Left renal cortex interstitium (tissue), 4 donors: Measurements from ENCODE around the gene TMEM95. TPM values are rescaled to one million over a fixed set of nuclear protein-coding genes. Genes with fewer than 3 reads are reported as not detected.
"Not testable (repeated sequence)": the region's sequence is repeated elsewhere in the genome, so short reads cannot be mapped to it uniquely, and the experiment has no call there.

Experiments used
- DNase-seq, 4 donors: peaks; one replicate each; pipeline ENCODE4 v3.0.0-alpha.2; 2013; ENCODE audit warnings: low read depth in 4 of 4, low spot score in 2 of 4, missing footprints in 1 of 4
- polyA plus RNA-seq, 4 donors: library from polyadenylated mRNA; unstranded; fragments of 120-200 nt; gene quantifications; one replicate each; pipeline ENCODE4 v1.2.1, GENCODE V29; 2013; ENCODE audit not compliant: insufficient read length in 4 of 4

TMEM95 gene
- polyA plus RNA-seq, 4 donors = not detected

GRCh38 chr17:7341842-7342241 is 13.1 kb upstream of the TMEM95 start:
- no peak for DNase-seq

DNA sequence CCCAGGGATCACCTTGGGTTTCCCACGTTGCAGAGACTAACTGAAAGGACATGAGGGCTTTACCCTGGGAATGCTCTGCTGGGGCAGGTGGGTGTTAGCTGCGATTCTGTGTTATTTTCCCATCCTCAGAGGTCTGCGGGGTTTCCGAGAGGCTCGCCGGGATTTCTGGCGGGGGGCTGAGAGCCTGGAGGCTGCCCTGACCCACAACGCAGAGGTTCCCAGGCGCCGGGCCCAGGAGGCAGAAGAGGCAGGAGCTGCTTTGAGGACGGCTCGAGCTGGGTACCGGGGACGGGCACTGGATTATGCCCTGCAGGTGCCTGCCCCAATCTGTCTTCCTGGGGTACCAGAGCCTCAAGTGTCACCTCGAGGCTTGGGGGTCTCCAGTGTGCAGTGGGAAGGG is 11.7 kb upstream of the TMEM95 start:
- no peak for DNase-seq

DNA sequence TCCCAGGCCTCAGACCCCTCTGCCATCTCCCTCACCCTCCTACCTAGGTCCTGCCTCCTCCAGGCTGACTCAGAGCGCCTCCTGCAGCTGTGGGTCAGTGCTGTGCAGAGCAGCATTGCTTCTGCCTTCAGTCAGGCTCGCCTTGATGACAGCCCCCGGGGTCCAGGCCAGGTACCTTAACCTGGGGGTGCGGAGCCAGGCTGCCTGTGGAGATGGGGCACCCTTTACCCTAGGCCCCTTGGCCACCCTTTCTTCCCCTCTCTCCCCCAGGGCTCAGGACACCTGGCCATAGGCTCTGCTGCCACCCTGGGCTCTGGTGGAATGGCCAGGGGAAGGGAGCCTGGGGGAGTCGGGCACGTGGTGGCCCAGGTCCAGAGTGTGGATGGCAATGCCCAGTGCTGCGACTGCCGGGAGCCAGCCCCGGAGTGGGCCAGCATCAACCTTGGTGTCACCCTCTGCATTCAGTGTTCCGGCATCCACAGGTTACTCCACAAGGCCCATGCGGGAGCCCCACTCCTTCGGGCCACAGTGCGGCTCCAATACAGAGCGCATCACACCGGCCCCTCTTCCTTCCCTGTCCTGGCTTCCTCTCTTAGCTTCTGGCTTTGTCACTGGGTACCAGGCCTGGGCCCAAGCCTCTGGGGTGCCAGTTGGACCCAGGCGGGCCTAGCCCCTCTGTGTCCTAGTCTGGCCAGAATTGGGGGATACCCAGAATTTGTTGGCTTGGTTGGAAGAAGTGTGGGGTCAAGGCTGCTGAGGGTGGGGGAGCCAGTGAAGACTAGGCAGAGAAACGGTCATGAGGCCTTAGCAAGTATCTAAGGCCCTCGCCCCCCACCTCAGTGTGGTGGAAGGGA is 8.0 kb upstream of the TMEM95 start:
- no peak for DNase-seq

DNA sequence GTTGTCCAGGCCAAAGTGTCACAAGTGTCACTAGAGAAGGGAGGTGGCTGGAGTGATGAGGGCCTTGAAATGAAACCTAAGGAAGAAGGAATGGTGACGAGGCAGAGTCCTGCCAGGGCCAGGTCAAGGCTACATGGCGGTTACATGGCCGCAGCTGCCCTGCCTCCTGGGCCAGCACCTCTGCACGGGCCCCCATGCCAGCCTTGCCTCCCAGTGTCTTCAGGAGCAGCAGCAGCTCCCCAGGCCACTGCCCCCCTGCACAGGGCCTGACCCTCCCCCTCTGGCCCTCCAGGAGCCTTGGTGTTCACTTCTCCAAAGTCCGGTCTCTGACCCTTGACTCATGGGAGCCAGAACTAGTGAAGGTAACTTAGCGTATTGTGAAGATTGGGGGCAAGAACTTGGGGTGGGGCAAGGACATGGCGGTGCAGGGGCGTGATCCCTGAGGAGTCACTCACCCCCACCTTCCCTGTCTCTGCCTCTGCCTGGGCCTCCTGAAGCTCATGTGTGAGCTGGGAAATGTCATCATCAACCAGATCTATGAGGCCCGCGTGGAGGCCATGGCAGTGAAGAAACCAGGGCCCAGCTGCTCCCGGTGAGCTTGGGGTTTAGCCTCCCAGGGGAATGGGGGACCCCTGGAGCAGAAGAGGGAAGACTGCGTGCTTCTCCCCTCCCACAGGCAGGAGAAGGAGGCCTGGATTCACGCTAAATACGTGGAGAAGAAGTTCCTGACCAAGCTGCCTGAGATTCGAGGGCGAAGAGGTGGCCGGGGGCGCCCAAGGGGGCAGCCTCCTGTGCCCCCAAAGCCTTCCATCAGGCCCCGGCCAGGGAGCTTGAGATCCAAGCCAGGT is 7.1 kb upstream of the TMEM95 start:
- DNase-seq = no peak

- DNase-seq = no peak
Measured at GRCh38 chr17:7348478-7349242, 6.3 kb upstream of the TMEM95 start.

DNA sequence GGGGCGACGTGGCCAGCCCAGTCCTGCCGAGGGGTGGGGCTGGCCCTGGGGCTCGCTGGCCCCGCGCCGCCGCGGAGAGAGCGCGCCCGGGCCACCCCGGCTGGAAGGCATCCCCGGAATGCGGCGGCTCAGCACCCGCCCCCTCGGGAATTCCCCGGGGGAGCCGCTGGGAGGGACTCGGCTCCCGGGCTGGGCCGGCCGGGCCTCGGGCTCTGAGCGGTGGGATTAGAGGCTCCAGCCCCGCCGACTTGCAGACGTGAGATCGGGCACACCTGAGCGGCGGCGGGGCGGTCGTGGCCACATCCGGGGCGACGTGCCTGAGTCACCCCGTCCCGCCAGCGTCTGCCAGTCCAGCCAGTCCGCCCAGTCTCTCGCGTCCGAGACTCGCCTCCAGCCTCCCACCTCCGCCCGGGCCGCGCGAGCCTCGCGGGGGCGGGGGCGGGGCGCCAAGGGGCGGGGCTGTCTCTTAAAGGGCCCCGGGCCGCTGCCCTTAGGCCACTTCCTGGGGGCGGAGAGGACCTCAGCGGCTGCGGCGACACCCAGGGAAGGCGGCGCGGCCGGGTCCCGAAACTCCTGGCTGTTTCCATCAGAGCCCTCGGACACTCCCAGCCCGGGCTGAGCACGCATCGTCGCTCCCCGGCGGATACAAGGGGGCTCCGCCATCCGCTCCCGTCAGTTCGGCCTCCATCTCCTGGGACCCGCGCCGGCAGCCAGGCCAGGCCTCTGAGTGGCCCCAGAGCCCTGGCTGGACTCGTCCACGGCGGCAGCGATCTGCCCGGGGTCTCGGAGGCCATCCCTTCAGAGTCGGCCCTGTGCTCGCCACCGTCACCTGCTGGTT is 3.1 kb upstream of the TMEM95 start, which contains the start of gene KCTD11:
KCTD11 (plus strand) TSS at position 498 of the 838 bp plus-strand sequence.
- peak; percentile 55 to 77 (median 67) for DNase-seq

DNA sequence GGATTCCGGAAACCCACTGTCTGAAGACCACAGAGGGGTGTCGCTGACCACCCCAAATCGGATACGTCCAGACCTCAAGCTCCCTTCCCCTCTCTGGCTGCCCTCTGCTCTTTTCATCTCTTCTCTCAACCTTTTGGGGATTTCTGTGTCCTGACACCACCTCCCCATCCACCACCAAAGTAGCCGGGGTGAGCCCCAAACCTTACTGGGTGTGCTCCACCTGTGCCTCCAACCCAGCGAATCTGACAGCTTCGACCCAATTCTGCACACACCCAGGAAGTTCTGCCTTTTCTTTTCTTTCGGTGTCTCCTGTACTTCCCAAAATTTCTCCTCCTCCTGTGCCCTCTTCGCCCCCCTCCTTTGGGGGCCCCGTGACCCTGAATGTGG is 2.5 kb upstream of the TMEM95 start:
- DNase-seq = no peak

DNA sequence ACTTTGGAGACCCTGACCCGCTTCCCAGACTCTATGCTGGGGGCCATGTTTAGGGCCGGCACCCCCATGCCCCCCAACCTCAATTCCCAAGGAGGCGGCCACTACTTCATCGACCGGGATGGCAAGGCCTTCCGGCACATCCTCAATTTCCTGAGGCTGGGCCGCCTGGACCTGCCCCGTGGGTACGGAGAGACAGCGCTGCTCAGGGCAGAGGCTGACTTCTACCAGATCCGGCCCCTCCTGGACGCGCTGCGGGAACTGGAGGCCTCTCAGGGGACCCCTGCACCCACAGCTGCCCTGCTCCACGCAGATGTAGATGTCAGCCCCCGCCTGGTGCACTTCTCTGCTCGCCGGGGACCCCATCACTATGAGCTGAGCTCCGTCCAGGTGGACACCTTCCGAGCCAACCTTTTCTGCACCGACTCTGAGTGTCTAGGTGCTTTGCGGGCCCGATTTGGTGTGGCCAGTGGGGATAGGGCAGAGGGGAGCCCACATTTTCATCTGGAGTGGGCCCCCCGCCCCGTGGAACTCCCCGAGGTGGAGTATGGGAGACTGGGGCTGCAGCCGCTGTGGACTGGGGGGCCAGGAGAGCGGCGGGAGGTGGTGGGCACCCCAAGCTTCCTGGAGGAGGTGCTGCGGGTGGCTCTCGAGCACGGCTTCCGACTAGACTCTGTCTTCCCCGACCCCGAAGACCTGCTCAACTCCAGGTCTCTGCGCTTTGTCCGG is 1.9 kb upstream of the TMEM95 start:
- no peak for DNase-seq

DNA sequence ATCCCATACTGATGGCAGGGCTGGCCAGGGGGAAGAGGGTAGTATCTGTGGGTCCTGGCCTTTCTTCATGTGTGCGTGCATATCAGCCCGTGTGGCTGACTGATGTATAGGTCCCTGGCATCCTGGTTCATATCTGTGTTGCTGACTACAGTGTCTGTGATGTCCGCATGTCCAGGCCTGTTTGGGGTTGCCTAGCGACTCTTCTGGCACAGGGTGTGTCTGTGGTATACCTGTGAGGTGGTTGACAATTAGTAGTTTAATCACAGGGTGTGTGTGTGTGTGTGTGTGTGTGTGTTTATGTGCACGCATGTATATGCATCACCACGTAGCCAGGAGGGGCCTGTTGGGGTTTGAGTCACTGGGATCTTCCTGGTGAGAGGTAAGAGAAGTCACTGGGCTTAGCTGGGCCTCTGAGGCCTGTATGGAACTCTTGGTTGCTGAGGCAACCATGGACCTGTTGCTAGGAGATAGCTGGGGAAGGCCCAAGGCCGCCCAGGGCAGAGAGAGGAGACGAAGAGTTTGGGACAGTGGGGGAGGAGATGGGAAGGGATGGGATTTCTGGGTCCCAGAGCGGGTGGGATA is 603 bp upstream of the TMEM95 start:
- no peak for DNase-seq

- DNase-seq = no peak
Measured at GRCh38 chr17:7355573-7355972, 617 bp downstream of the TMEM95 start.

DNA sequence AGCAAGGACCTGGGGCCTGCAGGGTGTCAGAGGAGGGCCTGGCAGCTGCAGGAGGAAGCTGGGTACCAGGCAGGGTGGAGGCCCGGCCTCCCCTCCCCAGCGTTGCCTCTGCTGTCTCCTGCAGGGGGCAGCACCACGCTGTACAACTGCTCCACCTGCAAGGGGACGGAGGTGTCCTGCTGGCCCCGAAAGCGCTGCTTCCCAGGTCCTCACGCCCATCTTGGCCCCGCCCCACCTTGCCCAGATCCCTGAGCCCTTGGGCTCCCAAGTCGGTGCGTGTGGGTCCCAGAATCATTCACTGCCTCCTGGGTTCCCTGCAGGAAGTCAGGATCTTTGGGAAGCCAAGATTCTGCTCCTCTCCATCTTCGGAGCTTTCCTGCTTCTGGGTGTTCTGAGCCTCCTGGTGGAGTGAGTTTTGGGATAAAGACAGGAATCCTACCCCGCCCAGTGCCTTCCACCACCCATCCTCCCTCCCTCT is 1.2 kb downstream of the TMEM95 start:
- DNase-seq = peak in 1 of 4 donors; percentile 46

- no peak for DNase-seq
Measured at GRCh38 chr17:7356756-7357155, 1.8 kb downstream of the TMEM95 start.

GRCh38 chr17:7357381-7357780 is 2.4 kb downstream of the TMEM95 start:
- DNase-seq = no peak

- no peak for DNase-seq
Measured at GRCh38 chr17:7361906-7362305, 7.0 kb downstream of the TMEM95 start.

- no peak for DNase-seq
Measured at GRCh38 chr17:7363311-7363710, 8.4 kb downstream of the TMEM95 start.

DNA sequence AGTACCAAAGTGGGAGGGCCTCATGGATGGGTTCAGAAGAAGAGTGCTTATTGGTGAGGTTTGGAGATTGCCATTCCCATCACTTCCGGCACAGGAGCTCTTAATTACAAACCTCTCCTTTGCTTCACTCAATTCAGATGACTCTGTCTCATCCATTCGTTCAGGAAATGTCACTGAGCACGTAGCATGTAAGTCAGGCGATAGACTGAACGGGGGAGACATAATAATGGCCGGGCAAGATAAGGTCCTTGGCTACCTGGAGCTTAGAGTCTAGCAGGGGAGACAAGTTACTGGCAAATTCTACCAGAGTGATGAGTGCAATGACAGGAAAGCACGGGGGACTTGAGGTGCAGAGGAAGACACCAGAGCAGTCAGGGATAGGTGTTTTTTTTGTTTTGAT is 11.0 kb downstream of the TMEM95 start:
- not testable (repeated sequence) for DNase-seq

DNA sequence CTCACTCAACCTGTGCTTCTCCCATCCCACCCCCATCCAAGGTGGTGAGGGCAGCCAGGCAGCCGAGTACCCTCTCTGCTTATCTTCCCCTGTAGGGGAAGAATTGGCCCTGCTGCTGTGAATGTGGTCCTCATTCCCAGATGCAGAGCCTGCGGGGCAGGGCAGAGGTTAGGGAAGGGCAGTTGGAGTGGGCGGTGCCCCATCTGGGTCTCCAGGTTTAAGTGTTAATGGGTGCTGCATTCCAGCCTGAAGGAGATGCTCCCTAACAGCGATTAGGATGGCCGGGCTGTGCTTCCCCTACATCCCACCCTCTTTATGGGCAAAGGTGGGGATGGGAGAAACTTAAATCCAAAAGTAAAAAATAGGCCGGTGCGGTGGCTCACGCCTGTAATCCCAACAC is 12.1 kb downstream of the TMEM95 start:
- DNase-seq = no peak

- no peak for DNase-seq
Measured at GRCh38 chr17:7367918-7368598, 13.1 kb downstream of the TMEM95 start.
